Esophagus muscularis mucosa (tissue), 4 donors: ENCODE measurements around the gene IGBP1. TPM values are rescaled to one million over a fixed set of nuclear protein-coding genes. Genes with fewer than 3 reads are reported as not detected.
A peak's percentile ranks its signal among the peaks of the same experiment; 100 is the strongest.

ENCODE experiments used
- DNase-seq: peaks from one replicate; pipeline ENCODE4 v3.0.0-alpha.2; 2017; ENCODE audit errors: extremely low spot score
- H3K27ac ChIP-seq, 4 donors: fragments of 200-600 bp; sonication (generic); replicated peaks in 1 of 4; 1 replicate in 3 of 4; 2 replicates in 1 of 4; pipeline ENCODE4 v1.5.1; 2016 to 2019; ENCODE audit warnings: mild to moderate bottlenecking in 1 of 4
- H3K27me3 ChIP-seq, 4 donors: fragments of 200-600 bp; sonication (generic); one replicate each; pipeline versions ENCODE4 v1.5.1 to v1.6.0; 2016 to 2019
- H3K36me3 ChIP-seq, 4 donors: fragments of 200-600 bp; sonication (generic); one replicate each; pipeline ENCODE4 v1.5.1; 2016 to 2019
- H3K4me1 ChIP-seq, 4 donors: fragments of 200-600 bp; sonication (generic); one replicate each; pipeline ENCODE4 v1.5.1; 2016 to 2019
- H3K4me3 ChIP-seq, 4 donors: fragments of 200-600 bp; sonication (generic); 1 replicate in 2 of 4; 2 replicates in 2 of 4; pipeline ENCODE4 v1.5.1; 2016 to 2019; ENCODE audit warnings: mild to moderate bottlenecking in 4 of 4, moderate library complexity in 1 of 4
- H3K9me3 ChIP-seq, 4 donors: fragments of 200-600 bp; sonication (generic); 1 replicate in 3 of 4; 2 replicates in 1 of 4; pipeline ENCODE4 v1.5.1; 2016 to 2019
- CTCF ChIP-seq, 3 experiments: fragments of 200-600 bp in 2 of 3; fragments of 450-650 bp in 1 of 3; sonication (generic) in 2 of 3; IDR thresholded peaks; one replicate each; pipeline ENCODE4 v1.5.1; 2017 to 2019; ENCODE audit warnings: antibody characterized with exemption in 3 of 3, mild to moderate bottlenecking in 2 of 3, moderate library complexity in 1 of 3
- EP300 ChIP-seq: sonication (generic); formaldehyde crosslinking; IDR thresholded peaks from one replicate; pipeline ENCODE4 v1.6.1; 2017; ENCODE audit warnings: antibody characterized with exemption
- POLR2A ChIP-seq: fragments of 450-650 bp; IDR thresholded peaks from one replicate; pipeline ENCODE4 v1.6.1; 2017; ENCODE audit warnings: antibody characterized with exemption, moderate library complexity, mild to moderate bottlenecking, low read depth
- POLR2AphosphoS5 ChIP-seq, 2 donors: sonication (generic); formaldehyde crosslinking; IDR thresholded peaks; one replicate each; pipeline ENCODE4 v1.6.1; 2017; ENCODE audit warnings: antibody characterized with exemption in 2 of 2
- whole genome bisulfite sequencing: methylation state at CpG from one replicate; pipeline ENCODE4 v1.1.5; 2018; 5-methylcytosine and 5-hydroxymethylcytosine counted together
- intact Hi-C: fragments of 100-400 bp; cut with DNase I; formaldehyde crosslinking; loops from one replicate; pipeline ENCODE4 v1.15.1; 2023
- total RNA-seq, 4 donors: library from RNA; depleted of rRNA; stranded (reverse); fragments of >200 nt; gene quantifications; one replicate each; pipeline versions ENCODE4 v1.1.0 to v1.2.1, GENCODE V29; 2016

Gene IGBP1
- total RNA-seq, 4 donors from 2014 or later, result 48.2 to 69.0 (median 60.6) TPM

DNA sequence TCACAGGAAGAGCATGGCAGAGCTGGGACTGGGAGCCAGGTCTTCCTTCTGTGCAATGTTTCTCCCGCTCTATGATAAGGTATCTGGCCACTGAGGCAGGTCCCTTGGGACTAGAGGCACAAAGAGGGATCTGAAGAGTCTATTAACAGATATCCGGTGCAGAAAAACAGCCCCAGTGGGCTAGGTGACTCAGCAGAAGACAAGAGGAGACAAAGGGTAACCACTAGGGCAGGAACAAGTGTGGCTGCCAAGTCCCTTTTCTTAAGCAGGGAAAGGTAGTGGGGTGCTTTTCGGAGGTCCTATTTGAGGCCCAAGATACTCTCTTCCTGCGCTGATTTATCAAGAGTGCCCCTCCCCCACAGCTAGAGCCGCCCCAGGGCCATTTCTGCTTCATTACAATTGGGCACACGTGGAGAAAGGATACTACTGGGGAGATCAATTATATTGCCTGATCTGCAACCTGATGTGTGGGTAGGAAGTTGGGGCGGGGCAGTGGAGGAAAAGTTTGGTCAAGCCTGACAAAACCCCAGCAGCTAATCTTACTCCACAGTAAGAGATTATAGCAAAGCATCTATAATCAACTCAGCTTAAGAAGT, 43.8 kb downstream of the IGBP1 start, which contains the start of gene DGAT2L6:
Gene DGAT2L6 (plus strand): TSS at position 546 of the 596 bp plus-strand sequence. CDS start 100 bp downstream, outside the sequence.
- Histone ChIP-seq H3K27me3 (no peaks in the 10 kb centered on the region), H3K36me3 (no peaks in the 10 kb centered on the region), H3K27ac (no peak within 1 kb of the TSS), H3K4me1 (peaks cover 0 to 6% (median 2%) of the 10 kb centered on the region in 4 donors), H3K4me3 (no peak within 1 kb of the TSS), H3K9me3 (no peaks in the 10 kb centered on the region)
- no peak for DNase-seq
- WGBS, result 58% methylated on average over 7 of the region's 7 CpGs
- TF ChIP-seq EP300, result no peak
- no peak for TF ChIP-seq POLR2A
- no peak for TF ChIP-seq POLR2AphosphoS5 (IDR thresholded peaks at IDR 0.05)
- no peak for TF ChIP-seq CTCF (IDR thresholded peaks at IDR 0.05)
- intact Hi-C loops, result no loop called here

GRCh38 chrX:70183091-70183490, 49.8 kb downstream of the IGBP1 start:
- TF ChIP-seq CTCF (IDR thresholded peaks at IDR 0.05) (no peak), POLR2A (no peak), EP300 (no peak), POLR2AphosphoS5 (IDR thresholded peaks at IDR 0.05) (no peak)
- DNase-seq, result no peak
- Histone ChIP-seq H3K9me3 (no peaks in the 10 kb centered on the region), H3K4me1 (no peaks in the 10 kb centered on the region), H3K27me3 (no peaks in the 10 kb centered on the region), H3K36me3 (no peaks in the 10 kb centered on the region), H3K27ac (no peak overlapping the region), H3K4me3 (no peak overlapping the region)
- intact Hi-C loops, result no loop called here
- WGBS, result 68% methylated on average over 5 of the region's 5 CpGs

DNA sequence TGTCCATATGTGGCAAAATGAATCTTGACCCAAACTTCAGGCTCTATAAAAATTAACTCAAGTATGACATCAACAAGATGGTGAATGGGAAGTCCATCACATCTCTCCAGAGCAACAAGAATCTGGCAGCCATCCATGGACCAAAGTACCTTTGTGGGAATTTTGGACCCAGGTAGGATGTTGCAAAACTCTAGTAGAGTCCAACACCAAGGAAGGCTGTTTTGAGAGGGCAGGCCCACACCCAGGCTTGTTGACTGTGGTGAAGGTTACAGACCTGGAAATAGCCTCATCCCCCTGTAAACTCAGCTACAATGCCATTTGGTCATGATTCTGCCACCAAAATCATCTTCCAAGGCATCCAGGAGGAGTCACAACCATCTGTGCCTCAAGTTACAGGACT, 57.0 kb downstream of the IGBP1 start:
- TF ChIP-seq EP300 (no peak), POLR2AphosphoS5 (IDR thresholded peaks at IDR 0.05) (no peak), POLR2A (no peak), CTCF (IDR thresholded peaks at IDR 0.05) (no peak)
- no peak overlapping the region for H3K4me3 ChIP-seq
- H3K9me3 ChIP-seq, result peaks cover 0 to 6% (median 0%) of the 10 kb centered on the region in 4 donors
- H3K4me1 ChIP-seq, result no peaks in the 10 kb centered on the region
- intact Hi-C loops, result no loop called here
- no peak for DNase-seq
- no peaks in the 10 kb centered on the region for H3K36me3 ChIP-seq
- no peaks in the 10 kb centered on the region for H3K27me3 ChIP-seq
- no peak overlapping the region for H3K27ac ChIP-seq

GRCh38 chrX:70196961-70197720, 63.9 kb downstream of the IGBP1 start:
- 15% methylated on average over 12 of the region's 12 CpGs for WGBS
- intact Hi-C loops, result no loop called here

More at GRCh38 chrX:70196961-70197720, 63.9 kb downstream of the IGBP1 start:
- Histone ChIP-seq H3K27me3 (no peaks in the 10 kb centered on the region), H3K9me3 (no peaks in the 10 kb centered on the region), H3K27ac (no peak overlapping the region), H3K4me3 (no peak overlapping the region), H3K4me1 (no peaks in the 10 kb centered on the region), H3K36me3 (no peaks in the 10 kb centered on the region)
- DNase-seq, result no peak
- TF ChIP-seq CTCF (IDR thresholded peaks at IDR 0.05) (peak; percentile 42 to 64 (median 43)), POLR2AphosphoS5 (IDR thresholded peaks at IDR 0.05) (no peak)
